Right renal pelvis (tissue), 4 donors: ENCODE results near the gene CELF1. TPM values are rescaled to one million over a fixed set of nuclear protein-coding genes. Genes with fewer than 3 reads are reported as not detected.
A peak's percentile ranks its signal among the peaks of the same experiment; 100 is the strongest.

ENCODE experiments used
- DNase-seq, 4 donors: peaks; one replicate each; pipeline ENCODE4 v3.0.0-alpha.2; 2013; ENCODE audit warnings: low read depth in 4 of 4, low spot score in 3 of 4, missing footprints in 1 of 4
- polyA plus RNA-seq, 4 donors: library from polyadenylated mRNA; unstranded; fragments of 120-200 nt; gene quantifications; one replicate each; pipeline ENCODE4 v1.2.1, GENCODE V29; 2013; ENCODE audit not compliant: insufficient read length in 4 of 4

CELF1 gene
- polyA plus RNA-seq, result 100 to 1,000 TPM in 2 of 4 donors, 10 to 100 TPM in 2; 88.1 to 109 (median 104) TPM

DNA sequence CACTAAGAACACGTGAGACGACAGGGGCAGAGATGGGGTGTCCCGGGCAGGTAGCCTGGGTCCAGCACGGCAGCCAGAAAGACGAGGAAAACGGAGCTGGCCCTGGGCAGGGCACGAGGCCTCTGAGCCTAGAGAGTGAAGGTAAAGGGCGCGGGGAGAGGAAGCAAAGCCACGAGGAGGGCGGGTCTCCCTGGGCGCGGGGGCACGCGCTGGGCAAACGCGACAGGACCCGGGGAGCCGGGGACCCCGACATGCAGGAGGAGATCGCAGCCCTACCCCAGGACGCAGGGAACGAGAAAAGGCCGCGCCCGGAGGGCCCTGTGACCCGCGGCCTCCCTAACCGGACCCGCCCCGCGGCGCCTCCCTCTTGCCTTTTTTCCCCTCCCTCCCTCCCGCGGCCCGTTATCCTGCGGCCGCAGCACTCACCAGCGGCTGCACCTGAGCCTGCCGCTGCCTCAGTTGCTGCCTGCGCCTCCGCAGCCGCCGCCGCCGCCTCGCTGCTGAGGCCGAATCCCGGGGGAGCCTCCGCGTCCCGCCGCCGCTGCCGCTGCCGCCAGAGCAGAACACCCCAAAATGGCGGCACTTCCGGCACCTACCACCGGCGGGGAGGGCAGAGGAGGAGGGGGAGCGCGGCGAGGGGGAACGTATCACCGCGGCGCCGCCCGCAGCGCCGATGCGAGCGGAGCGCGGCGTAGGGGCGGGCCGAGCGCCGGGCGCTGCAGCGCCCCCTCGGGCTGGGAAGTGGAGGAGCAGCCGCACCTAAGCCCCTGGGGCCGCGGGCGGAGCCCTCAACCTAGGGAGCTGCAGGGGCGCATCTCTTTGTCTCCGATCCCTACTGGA lies at the start of gene CELF1:
Gene CELF1, minus strand, starts transcription at position 567 of the 840 bp plus-strand sequence. CDS start 53,609 bp downstream, outside the sequence.
- DNase-seq, result peak; percentile 80 to 87 (median 85)

DNA sequence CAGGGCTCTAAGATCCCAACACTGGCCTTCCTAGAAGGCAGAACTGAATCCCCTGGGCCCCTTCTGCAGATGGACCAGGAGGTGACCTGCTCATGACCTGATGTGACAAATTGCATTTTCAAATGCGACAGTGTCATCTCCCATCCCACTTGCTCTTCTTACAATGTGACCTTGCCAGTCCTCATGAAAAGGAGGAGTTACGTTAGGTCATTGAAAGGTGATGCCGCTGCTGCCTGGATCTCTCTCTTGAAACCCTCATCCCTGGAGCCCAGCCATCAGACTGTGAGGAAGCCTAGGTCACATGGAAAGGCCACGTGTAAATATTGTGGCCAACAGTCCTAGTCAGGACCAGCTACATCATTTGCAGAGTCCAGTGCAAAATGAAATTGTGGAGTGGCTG lies 47.0 kb upstream of the CELF1 start:
- DNase-seq, result no peak

GRCh38 chr11:47595967-47596366 lies 43.0 kb upstream of the CELF1 start:
- no peak for DNase-seq

DNA sequence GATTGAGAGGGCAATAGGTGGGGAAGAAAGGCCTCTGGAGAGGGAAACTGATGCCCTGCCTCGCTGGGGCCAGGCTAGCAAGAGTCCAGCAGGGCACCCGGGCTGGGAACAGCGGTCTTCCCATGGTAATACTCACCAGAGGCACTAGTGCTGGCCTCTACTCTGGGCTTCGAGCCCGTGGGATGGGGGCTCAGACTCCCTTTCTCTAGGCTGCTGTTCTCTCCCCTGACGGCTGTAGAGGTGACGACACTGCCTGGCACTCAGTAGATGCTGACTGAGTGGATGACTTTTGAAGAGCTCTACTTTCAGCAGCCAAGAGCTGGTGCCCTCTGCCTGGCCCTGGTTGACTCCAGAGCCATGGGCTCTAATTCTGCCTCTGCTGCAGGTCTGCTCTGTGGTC lies 42.1 kb upstream of the CELF1 start:
- no peak for DNase-seq

DNA sequence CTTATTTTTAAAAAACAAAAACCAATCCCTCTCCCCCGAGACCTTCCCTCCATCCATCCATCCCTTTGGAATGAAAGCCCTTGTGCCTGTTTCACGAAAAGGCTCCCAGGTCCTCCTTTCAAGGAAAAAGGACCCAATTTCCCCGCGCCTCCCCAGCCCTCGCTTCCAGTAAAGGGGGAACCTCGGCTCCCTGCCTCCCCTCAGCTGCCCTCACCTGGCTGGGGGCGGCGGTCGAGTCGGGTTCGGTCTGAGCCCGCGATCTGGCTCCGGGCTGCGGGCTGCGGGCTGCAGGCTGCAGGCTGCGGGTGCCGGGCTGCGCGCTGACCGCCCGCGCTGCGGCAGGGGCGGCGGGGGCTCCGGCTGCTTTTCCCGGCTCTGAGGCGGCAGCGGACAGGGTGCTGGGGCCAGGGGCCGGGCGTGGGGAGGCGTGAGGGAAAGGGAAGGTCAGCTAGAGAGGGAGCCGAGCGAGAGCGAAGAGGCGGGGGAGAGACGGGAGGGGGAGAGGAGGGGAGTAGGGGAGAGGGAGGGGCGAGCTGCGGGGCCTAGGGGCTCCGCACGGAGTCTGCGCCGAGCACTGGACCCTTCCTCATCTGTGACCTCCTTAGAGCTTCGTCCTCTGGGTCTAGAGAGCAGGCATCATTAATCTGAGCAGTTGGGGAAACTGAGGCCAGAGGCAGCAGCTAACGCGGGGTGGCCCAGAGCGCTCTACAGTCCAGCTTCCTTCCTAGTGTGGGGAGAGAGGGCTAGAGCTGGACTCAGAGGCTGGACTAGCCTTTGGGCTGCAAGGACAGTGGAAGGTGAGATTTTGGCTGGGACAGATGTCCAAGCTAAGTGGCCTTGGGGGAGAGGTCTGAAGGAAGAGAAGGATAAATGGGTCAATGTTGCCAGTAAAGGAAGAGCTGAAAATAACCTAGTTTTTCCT lies 41.3 kb upstream of the CELF1 start, which contains the start of gene C1QTNF4:
Gene C1QTNF4, minus strand, starts transcription at position 478 of the 922 bp plus-strand sequence. CDS start 3,601 bp downstream, outside the sequence.
- DNase-seq, result no peak

GRCh38 chr11:47593492-47593933 lies 40.6 kb upstream of the CELF1 start:
- DNase-seq, result no peak

DNA sequence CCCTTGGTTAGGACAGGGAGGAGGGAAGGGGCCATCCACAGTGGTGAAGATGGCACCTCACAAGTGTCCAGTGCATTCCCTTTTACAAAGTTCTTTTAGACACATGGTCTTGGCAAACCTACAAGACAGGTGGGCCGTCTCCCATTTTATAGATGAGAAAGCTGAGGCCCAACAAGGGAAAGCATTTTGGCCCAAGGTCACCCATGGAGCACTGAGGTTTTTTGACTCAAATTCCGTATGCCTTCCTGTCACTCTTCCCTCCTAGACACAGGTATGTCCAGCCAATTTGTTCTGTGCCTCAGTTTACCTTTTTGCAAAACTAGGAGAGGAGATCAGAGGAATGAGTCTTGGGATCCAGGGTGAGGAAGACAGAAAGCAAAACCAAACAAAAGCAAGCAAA lies 40.0 kb upstream of the CELF1 start:
- DNase-seq, result no peak

- no peak for DNase-seq
Observed at GRCh38 chr11:47592251-47592650, 39.3 kb upstream of the CELF1 start.

- DNase-seq, result no peak
Observed at GRCh38 chr11:47591764-47592163, 38.8 kb upstream of the CELF1 start.

DNA sequence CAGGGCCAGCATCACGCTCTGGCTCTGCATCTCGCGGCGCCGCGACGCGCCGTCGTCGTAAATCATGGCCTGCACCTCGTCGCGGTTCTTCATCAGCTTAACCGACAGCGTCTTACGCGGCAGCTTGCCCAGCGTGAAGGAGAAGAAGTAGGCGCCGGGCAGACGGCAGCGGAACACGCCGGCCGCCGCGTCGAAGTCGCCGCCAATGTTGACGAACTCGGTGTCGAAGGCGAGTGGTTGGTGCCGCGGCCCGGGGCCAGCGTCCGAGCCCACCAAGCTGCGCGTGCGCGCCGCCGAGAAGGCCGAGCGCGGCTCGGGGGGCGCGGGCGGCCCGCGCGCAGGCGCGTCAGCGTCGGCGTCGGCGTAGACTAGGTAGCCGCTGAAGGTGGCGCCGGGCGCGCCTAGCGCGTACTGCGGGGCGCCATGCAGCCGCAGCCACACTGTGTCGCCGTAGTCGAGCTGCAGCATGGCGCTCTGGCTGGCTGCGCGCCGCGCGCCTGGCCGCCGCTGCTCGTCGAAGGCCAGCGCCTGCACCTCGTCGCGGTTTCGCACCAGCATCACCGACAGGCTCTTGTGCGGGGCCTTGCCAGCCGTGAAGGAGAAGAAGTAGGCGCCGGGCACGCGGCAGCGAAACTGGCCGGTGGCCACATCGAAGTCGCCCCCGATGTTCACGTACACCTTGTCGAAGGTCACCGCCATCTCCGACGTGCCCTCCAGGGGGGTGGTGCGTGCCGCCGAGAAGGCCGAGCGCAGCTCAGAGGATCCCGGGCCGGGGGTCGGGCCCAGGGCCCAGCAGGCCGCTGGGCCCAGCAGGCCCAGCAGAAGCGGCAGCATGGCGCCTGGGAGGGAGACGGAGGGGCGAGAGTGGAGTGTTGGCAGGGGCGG lies 37.3 kb upstream of the CELF1 start:
- peak in 1 of 4 donors; percentile 75 for DNase-seq

GRCh38 chr11:47589584-47589976 lies 36.6 kb upstream of the CELF1 start:
- DNase-seq, result no peak

DNA sequence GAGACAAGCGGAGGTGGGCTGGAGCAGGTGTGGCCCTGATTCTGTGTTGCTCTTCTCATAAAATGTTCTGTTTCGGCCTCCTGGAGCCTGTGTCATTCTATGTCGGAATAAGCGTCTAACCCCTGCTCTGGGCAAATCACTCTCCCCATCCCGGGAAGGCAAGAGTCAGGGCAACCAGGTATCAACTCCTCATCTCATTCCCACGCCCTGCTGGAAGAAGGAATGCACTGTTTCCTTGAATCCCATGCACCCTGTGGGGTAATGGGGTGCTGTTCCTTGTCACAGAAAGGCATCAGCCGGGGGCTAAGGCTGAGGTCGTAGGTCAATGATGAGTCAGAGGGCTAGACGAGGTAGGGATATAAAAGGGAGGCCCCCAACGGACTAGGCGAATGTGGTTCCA lies 36.2 kb upstream of the CELF1 start:
- no peak for DNase-seq

GRCh38 chr11:47587723-47588326 lies 34.9 kb upstream of the CELF1 start:
- no peak for DNase-seq

- DNase-seq, result no peak
Observed at GRCh38 chr11:47587039-47587716, 34.2 kb upstream of the CELF1 start.

GRCh38 chr11:47586098-47586855 lies 33.3 kb upstream of the CELF1 start, which contains the start of gene FAM180B:
Gene FAM180B, plus strand, starts transcription at chr11:47586678. Its CDS starts 91 bp downstream, at chr11:47586769.
- no peak for DNase-seq

DNA sequence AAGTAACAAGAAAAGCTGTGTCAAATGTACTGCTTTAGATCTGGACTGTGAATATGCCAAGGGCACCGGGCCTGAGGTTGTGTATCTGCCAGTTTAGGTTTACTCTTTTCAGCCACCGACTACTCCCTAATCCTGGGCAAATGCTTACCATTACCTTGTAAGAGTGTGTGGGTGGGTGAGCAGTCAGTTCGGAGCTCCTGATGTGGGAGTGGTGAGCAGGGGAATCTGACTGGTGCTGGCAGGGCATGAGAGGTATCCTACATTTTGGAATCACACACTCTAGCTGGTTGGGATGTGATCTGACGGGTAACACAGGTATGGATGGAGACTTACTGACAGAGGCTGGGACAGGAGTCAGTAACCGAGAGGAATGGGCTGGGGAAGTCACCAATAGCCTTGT lies 30.9 kb upstream of the CELF1 start:
- no peak for DNase-seq

DNA sequence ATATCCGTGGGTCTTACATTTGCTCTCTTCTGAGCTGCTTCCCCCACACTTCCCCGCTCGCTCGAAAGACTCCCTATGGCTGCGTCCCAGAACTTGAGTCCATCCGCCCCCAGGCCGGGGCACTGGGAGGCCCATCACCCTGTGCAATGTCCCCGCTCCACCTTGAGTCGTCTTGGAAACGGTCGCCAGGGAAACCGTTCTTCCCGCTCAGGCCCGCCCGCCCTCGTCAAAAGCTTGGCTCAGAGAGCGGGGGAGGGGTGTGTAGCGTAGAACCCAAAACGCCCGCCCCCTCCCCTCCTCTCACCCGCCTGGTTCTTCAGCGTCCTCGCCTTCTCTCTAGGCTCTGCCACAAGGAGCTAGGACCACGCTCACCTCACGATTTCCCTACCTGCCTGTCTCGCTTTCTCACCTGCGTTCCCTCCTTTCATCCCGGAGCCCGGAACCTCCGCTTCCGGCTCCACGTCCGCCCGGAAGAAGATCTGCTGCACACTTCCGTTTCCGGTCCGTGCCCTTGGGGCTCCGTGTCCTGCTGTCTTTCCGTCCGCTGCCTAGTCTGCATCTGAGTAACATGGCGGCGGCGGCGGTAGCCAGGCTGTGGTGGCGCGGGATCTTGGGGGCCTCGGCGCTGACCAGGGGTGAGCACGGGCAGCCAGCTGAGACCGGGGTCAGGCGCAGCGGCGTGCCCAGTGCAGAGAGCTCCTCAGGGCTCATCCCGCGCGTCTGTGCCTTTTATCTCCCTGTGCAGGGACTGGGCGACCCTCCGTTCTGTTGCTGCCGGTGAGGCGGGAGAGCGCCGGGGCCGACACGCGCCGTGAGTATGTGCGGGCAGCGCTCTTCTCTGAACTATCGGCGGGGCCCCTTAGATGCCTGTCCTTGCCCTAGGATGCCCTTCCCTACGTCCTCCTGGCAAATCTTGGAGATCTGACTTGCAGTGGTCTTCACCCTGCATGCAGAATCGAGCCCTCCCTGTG lies 25.9 kb upstream of the CELF1 start, which contains the start of the genes KBTBD4 and NDUFS3:
Gene KBTBD4, minus strand, starts transcription at position 447 of the 971 bp plus-strand sequence. Its CDS starts 19 bp downstream, at position 428.
Gene NDUFS3, plus strand, starts transcription at position 551 of the 971 bp plus-strand sequence. Its CDS starts 18 bp downstream, at position 569.
- peak; percentile 85 to 91 (median 87) for DNase-seq
